ENCODE measurements around the gene PAK6. TPM values are rescaled to one million over a fixed set of nuclear protein-coding genes. Genes with fewer than 3 reads are reported as not detected.

The PAK6 gene
- polyA plus RNA-seq, 1 of the 3 experiments (the other 2 are of a cell fraction) = 0.07 TPM

DNA sequence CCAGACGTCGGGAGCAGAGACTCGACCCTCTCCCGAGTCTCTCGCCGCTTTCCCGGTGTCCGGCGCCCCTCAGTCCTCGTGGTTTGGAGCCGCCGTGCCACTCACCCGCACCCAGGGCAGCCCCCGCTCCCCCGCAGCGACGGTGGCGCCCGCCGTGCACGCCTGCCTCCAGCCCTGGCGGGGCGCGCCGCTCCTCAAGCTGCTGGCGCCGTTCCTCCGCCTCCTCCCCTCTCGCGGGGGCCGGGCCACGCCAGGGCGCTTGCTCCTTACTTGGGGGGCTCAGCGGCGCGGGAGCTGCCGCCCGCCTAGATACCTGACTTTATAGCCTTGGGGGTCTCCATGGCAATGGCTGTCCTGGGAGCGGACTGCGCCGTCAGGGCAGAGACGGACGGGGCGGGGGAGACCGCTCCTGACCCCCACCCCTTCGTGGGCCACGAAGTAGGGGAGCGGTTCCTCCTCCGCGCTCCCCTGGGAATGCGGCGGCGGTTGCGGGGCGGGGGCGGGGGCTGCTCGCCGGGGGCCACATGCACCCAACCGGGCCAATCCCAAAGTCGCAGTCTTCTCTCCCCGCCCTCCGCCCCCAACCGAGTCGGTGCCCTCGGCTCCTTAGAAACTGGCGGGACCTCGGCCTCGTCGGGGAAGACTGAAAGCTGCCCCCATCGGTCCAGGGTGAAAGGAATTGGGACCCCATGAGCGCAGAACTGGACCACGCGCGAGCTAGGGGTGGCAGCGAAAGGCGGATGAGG lies 44.2 kb downstream of the PAK6 start, which contains the start of gene ANKRD63 (continued):
- TF ChIP-seq ZBTB33 (IDR thresholded peaks at IDR 0.05; ENCODE audit: borderline replicate concordance, low read depth) = no peak
- TF ChIP-seq TAF1 (IDR thresholded peaks at IDR 0.05; ENCODE audit: borderline replicate concordance, low read depth, low read length) = no peak

- Histone ChIP-seq H3K9ac (no peak overlapping the region), H4K20me1 (ENCODE audit: insufficient read depth) (no peaks in the 10 kb centered on the region), H3K27ac (ENCODE audit: low read depth in 2 of 2, low read length in 1 of 2) (no peak overlapping the region), H3K9me2 (no peaks in the 10 kb centered on the region), H3K36me3 (replicated peaks in 1 of 2; ENCODE audit: control insufficient read depth in 1 of 2, insufficient read depth in 2 of 2, low read length in 1 of 2) (no peaks in the 10 kb centered on the region), H2AFZ (ENCODE audit: low read depth) (no peak overlapping the region), H3K9me3 (no peaks in the 10 kb centered on the region), H3K27me3 (ENCODE audit: insufficient read depth) (peaks cover 18% of the 10 kb centered on the region), H3F3A (replicated peaks; ENCODE audit: insufficient read depth) (peaks cover 13% of the 10 kb centered on the region), H3K4me1 (ENCODE audit: control insufficient read depth in 1 of 2, insufficient read depth in 2 of 2, low read depth in 1 of 2, low read length in 1 of 2) (peaks cover 6 to 22% of the 10 kb centered on the region in 2 experiments; a peak in 3 of 4 replicates), H3K79me2 (ENCODE audit: insufficient read depth) (no peaks in the 10 kb centered on the region), H3K4me3 (ENCODE audit: low read depth in 2 of 2, low read length in 1 of 2) (no peak overlapping the region), H3K4me2 (no peak overlapping the region)
- ChIA-PET CTCF (interaction anchor here (1.0 to 66.3 kb wide), 7 partner anchors 8 to 244 kb away, joined by 3 to 2194 read pairs (median 8); partner anchors contain the start of genes CCDC9B, DISP2, INAFM2 and PHGR1), POLR2A (no interaction called here)
- DNase-seq = no peak
- 84% methylated on average over 32 of the region's 33 CpGs for WGBS (ENCODE audit: low lambda C conversion rate)
- TF ChIP-seq FOXJ3 (CRISPR knock-in tag; IDR thresholded peaks at IDR 0.05) = no peak
- TF ChIP-seq USF2 (IDR thresholded peaks at IDR 0.05; ENCODE audit: borderline replicate concordance, low read depth, low read length) = no peak
- no peak for TF ChIP-seq REST (IDR thresholded peaks at IDR 0.05; ENCODE audit: low read depth, low read length)
- TF ChIP-seq RAD21 (IDR thresholded peaks at IDR 0.05; ENCODE audit: low read length) = no peak
Observed at GRCh38 chr15:40283615-40284300, 44.9 kb downstream of the PAK6 start.
